A549 (cell line): ENCODE measurements around the gene PRRX2. TPM values are rescaled to one million over a fixed set of nuclear protein-coding genes. Genes with fewer than 3 reads are reported as not detected.

Source experiments
- ATAC-seq, 2 experiments: fragments of 200-7000 bp in 1 of 2; fragments of >200 bp in 1 of 2; cut with Nextera tagmentation in 1 of 2; cut with Tn5 transposase in 1 of 2; 3 replicates each; pipeline versions ENCODE4 v1.8.0 to v1.9.1; 2018 to 2020; ENCODE audit warnings: mild to moderate bottlenecking in 1 of 2, moderate library complexity in 1 of 2
- CTCF ChIA-PET: fragments of 300-600 bp; sonication (Branson Sonifier 250); formaldehyde crosslinking; extraction: SDS; loops from one replicate; lab custom pipeline; 2021; ENCODE audit warnings: antibody characterized with exemption, inconsistent platforms; lab: Yijun Ruan, JAX
- POLR2A ChIA-PET: fragments of 350-600 bp; formaldehyde crosslinking; extraction: SDS; loops from one replicate; lab custom pipeline; 2021; ENCODE audit warnings: antibody characterized with exemption, inconsistent platforms; lab: Yijun Ruan, JAX
- DNase-seq, 2 experiments: peaks; one replicate each; pipeline versions ENCODE4 v3.0.0 to v3.0.0-alpha.2; 2011 to 2016; ENCODE audit warnings: low read depth in 1 of 2, low spot score in 1 of 2
- FAIRE-seq: peaks from 2 replicates; lab custom pipeline; 2011; peaks lifted over from hg19 to GRCh38; lab: Jason Lieb, UNC
- H3K27ac ChIP-seq, 2 experiments: fragments of >200 bp; sonication (Bioruptor Twin); formaldehyde crosslinking; 3 replicates each; pipeline ENCODE4 v1.5.1; 2016 to 2017
- H3K4me1 ChIP-seq: fragments of >200 bp; sonication (Bioruptor Twin); formaldehyde crosslinking; 3 replicates; pipeline ENCODE4 v1.6.1; 2016
- H3K4me2 ChIP-seq: fragments of >200 bp; sonication (Bioruptor Twin); formaldehyde crosslinking; 3 replicates; pipeline ENCODE4 v1.6.1; 2016
- H3K4me3 ChIP-seq: fragments of >200 bp; sonication (Bioruptor Twin); formaldehyde crosslinking; 3 replicates; pipeline ENCODE4 v1.5.1; 2016
- H3K9me3 ChIP-seq: fragments of >200 bp; sonication (Bioruptor Twin); formaldehyde crosslinking; 3 replicates; pipeline ENCODE4 v1.6.1; 2016
- BHLHE40 ChIP-seq: IDR thresholded peaks from 2 replicates; pipeline ENCODE4 v1.6.1; 2012; ENCODE audit warnings: low read depth, low read length, inconsistent platforms
- CBX8 ChIP-seq: fragments of 200-600 bp; sonication (generic); IDR thresholded peaks from 2 replicates; pipeline ENCODE4 v1.6.1; 2016
- HEYL ChIP-seq: fragments of 250-450 bp; sonication (Bioruptor Pico); IDR thresholded peaks from 2 replicates; pipeline ENCODE4 v1.8.0; 2021; ENCODE audit warnings: mild to moderate bottlenecking, moderate library complexity
- KDM1A ChIP-seq: fragments of 200-600 bp; sonication (generic); IDR thresholded peaks from 2 replicates; pipeline ENCODE4 v1.6.1; 2016; ENCODE audit warnings: low read depth, mild to moderate bottlenecking
- MAFK ChIP-seq: fragments of 450-650 bp; IDR thresholded peaks from 2 replicates; pipeline ENCODE4 v1.6.1; 2014; ENCODE audit not compliant: partially characterized antibody
- PHF8 ChIP-seq: fragments of 200-600 bp; sonication (generic); IDR thresholded peaks from 2 replicates; pipeline ENCODE4 v1.6.1; 2016; ENCODE audit warnings: low read depth, mild to moderate bottlenecking, antibody characterized with exemption, moderate library complexity, borderline replicate concordance
- RAD21 ChIP-seq, 2 experiments: fragments of >200 bp in 1 of 2; sonication (Bioruptor Twin) in 1 of 2; formaldehyde crosslinking in 1 of 2; IDR thresholded peaks in 1 of 2; conservative IDR thresholded peaks in 1 of 2; 2 replicates in 1 of 2; 3 replicates in 1 of 2; pipeline ENCODE4 v1.6.1; 2012 to 2018; ENCODE audit warnings: inconsistent platforms in 1 of 2
- RCOR1 ChIP-seq: fragments of 150-350 bp; IDR thresholded peaks from 2 replicates; pipeline ENCODE4 v1.6.1; 2014; ENCODE audit warnings: antibody characterized with exemption, low read length, low read depth
- RFX5 ChIP-seq: fragments of 450-650 bp; IDR thresholded peaks from 2 replicates; pipeline ENCODE4 v1.7.1; 2014; ENCODE audit warnings: antibody characterized with exemption, mild to moderate bottlenecking, moderate library complexity
- RNF2 ChIP-seq: fragments of 200-600 bp; sonication (generic); IDR thresholded peaks from 2 replicates; pipeline ENCODE4 v1.6.1; 2016; ENCODE audit warnings: low read depth, mild to moderate bottlenecking, antibody characterized with exemption, moderate library complexity, borderline replicate concordance
- SREBF2 ChIP-seq: fragments of 450-650 bp; IDR thresholded peaks from 2 replicates; pipeline ENCODE4 v1.6.1; 2014; ENCODE audit warnings: mild to moderate bottlenecking, moderate library complexity
- TFCP2L1 ChIP-seq: fragments of 250-450 bp; sonication (Bioruptor Pico); IDR thresholded peaks from 2 replicates; pipeline ENCODE4 v1.5.0; 2021; ENCODE audit warnings: mild to moderate bottlenecking
- TP53 ChIP-seq: fragments of 250-450 bp; sonication (Bioruptor Pico); IDR thresholded peaks from 2 replicates; pipeline ENCODE4 v1.5.0; 2021; ENCODE audit warnings: mild to moderate bottlenecking, moderate library complexity
- ZNF302 ChIP-seq: fragments of 250-450 bp; sonication (Bioruptor Pico); IDR thresholded peaks from 2 replicates; pipeline ENCODE4 v1.9.0; 2021; ENCODE audit warnings: inconsistent platforms, mild to moderate bottlenecking, moderate library complexity
- WGBS: methylation state at CpG from one replicate; pipeline ENCODE4 v1.1.6; 2017; ENCODE audit errors: missing lambda C conversion rate; 5-methylcytosine and 5-hydroxymethylcytosine counted together
- polyA plus RNA-seq, 4 experiments: library from polyadenylated mRNA; depleted of rRNA in 3 of 4; stranded (reverse); fragments of >200 nt; fragmentation: RNase III in 1 of 4; extraction: RNeasy Plus Mini Kit Qiagen cat#74134 plus additional on column Dnase treatment in 1 of 4; gene quantifications; 2 replicates in 3 of 4; 3 replicates in 1 of 4; pipeline ENCODE4 v1.2.3, GENCODE V29; 2011 to 2017
- TF ChIP-seq, protein P1 (sequence below): IDR thresholded peaks from 2 replicates; pipeline ENCODE4 v1.6.1; 2012
- TF ChIP-seq, protein P2 (sequence below): fragments of 450-650 bp; IDR thresholded peaks from 2 replicates; pipeline ENCODE4 v1.6.1; 2014; ENCODE audit warnings: antibody characterized with exemption
- TF ChIP-seq, protein P3 (sequence below): fragments of >200 bp; sonication (Bioruptor Twin); formaldehyde crosslinking; IDR thresholded peaks from 3 replicates; pipeline ENCODE4 v1.6.1; 2016
- TF ChIP-seq, protein P4 (sequence below): IDR thresholded peaks from 2 replicates; pipeline ENCODE4 v1.6.1; 2012; ENCODE audit warnings: low read depth, borderline replicate concordance
- TF ChIP-seq, protein P5 (sequence below): IDR thresholded peaks from 2 replicates; pipeline ENCODE4 v1.6.1; 2012

PRRX2 gene
- polyA plus RNA-seq, 2 of the 4 experiments (the other 2 are of a cell fraction) = 0.90 to 2.7 TPM

DNA sequence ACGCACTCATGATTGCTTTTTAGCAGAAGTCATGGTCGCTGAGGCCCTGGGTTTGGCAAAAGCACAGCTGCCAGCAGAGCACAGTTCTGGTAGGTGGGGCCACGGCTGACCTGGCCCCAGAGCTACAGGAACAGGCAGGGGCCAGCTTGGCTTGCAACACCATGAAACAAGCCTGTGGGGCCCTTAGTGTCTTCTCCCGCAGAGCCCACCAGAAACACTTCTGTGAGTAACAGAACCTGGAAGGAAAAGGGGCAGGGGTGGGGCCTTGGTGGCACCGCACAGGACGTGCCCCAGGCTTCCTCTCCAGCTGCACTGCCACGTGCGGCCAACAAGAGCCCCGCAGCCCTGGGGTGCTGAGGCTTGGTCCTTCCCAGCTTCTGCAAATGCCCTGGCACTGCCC, 28.3 kb upstream of the PRRX2 start:
- DNase-seq (no peak), ATAC-seq (no peak), FAIRE-seq (no peak)
- no peaks in the 10 kb centered on the region for H3K9me3 ChIP-seq
- H3K27ac ChIP-seq = no peak overlapping the region
- POLR2A ChIA-PET = interaction anchor here (0.8 to 1.8 kb wide), 3 partner anchors 61 to 505 kb away, joined by 3 to 4 read pairs (median 4); no protein-coding TSS in a partner anchor
- CTCF ChIA-PET = interaction anchor here (3.1 to 26.2 kb wide), 5 partner anchors 9 to 503 kb away, joined by 16 to 947 read pairs (median 136); partner anchors contain the start of gene NTMT1
- no peak overlapping the region for H3K4me2 ChIP-seq
- TF ChIP-seq, protein P1, sequence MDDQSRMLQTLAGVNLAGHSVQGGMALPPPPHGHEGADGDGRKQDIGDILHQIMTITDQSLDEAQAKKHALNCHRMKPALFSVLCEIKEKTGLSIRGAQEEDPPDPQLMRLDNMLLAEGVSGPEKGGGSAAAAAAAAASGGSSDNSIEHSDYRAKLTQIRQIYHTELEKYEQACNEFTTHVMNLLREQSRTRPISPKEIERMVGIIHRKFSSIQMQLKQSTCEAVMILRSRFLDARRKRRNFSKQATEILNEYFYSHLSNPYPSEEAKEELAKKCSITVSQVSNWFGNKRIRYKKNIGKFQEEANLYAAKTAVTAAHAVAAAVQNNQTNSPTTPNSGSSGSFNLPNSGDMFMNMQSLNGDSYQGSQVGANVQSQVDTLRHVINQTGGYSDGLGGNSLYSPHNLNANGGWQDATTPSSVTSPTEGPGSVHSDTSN = 0 out of 2 replicates have a peak, but pooled peaks have one; percentile 17
- TF ChIP-seq PHF8 (no peak), CBX8 (no peak)
- peaks cover 12% of the 10 kb centered on the region for H3K4me1 ChIP-seq
- H3K4me3 ChIP-seq = no peak overlapping the region
- WGBS = 86% methylated on average over 8 of the region's 9 CpGs

DNA sequence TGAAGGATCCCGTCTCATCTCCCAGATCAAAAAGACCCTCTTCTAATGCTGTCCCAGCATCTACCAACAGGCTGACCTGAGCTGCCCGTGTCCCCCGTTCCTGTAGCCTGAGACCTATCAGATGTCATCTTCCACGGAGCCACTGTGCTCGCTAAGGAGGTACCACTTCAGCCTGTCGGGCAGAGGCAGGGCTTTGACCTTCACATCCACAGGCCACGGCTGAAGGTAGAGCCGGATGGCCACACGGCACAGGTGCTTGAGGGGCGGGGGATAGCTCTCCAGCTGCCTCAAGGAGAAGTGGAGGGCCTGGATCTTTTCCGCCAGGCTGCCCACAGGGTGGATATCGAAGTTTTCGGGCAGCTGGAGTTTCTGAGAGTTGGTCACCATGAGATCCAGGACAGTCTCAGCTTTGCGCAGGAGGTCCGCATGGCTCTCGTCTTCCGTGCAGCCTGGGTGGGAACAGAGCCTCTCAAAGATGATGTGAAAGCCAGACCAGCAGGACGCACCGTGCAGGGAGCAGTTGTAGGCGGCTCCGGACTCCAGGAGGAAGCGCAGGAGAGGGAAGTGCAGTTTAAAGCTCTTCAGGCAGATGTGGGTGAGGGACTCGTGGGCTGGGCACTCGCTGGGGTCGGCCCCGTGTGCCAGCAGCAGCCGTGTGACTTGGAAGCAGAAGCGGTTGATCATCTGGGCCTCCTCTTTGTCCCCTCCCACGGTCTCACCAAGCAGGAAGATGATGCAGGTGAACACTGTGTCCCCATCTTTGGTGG, 27.6 kb upstream of the PRRX2 start:
- ATAC-seq (no peak), FAIRE-seq (no peak)
- Histone ChIP-seq H3K4me1 (peaks cover 17% of the 10 kb centered on the region), H3K4me2 (no peak overlapping the region)
- 90% methylated on average over 26 of the region's 29 CpGs for WGBS
- TF ChIP-seq RFX5 (no peak), PHF8 (no peak), KDM1A (no peak), TP53 (no peak), BHLHE40 (no peak), ZNF302 (no peak), SREBF2 (no peak), RAD21 (conservative IDR thresholded peaks at IDR 0.05 in 1 of 2, IDR thresholded peaks at IDR 0.05 in 1 of 2) (no peak), TFCP2L1 (no peak), RCOR1 (no peak), HEYL (CRISPR knock-in tag) (no peak), RNF2 (no peak), MAFK (no peak)
- TF ChIP-seq, protein P2, sequence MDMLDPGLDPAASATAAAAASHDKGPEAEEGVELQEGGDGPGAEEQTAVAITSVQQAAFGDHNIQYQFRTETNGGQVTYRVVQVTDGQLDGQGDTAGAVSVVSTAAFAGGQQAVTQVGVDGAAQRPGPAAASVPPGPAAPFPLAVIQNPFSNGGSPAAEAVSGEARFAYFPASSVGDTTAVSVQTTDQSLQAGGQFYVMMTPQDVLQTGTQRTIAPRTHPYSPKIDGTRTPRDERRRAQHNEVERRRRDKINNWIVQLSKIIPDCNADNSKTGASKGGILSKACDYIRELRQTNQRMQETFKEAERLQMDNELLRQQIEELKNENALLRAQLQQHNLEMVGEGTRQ = no peak
- TF ChIP-seq, protein P3, sequence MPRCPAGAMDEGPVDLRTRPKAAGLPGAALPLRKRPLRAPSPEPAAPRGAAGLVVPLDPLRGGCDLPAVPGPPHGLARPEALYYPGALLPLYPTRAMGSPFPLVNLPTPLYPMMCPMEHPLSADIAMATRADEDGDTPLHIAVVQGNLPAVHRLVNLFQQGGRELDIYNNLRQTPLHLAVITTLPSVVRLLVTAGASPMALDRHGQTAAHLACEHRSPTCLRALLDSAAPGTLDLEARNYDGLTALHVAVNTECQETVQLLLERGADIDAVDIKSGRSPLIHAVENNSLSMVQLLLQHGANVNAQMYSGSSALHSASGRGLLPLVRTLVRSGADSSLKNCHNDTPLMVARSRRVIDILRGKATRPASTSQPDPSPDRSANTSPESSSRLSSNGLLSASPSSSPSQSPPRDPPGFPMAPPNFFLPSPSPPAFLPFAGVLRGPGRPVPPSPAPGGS = no peak
- TF ChIP-seq, protein P4, sequence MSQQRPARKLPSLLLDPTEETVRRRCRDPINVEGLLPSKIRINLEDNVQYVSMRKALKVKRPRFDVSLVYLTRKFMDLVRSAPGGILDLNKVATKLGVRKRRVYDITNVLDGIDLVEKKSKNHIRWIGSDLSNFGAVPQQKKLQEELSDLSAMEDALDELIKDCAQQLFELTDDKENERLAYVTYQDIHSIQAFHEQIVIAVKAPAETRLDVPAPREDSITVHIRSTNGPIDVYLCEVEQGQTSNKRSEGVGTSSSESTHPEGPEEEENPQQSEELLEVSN = no peak
- TF ChIP-seq, protein P5, sequence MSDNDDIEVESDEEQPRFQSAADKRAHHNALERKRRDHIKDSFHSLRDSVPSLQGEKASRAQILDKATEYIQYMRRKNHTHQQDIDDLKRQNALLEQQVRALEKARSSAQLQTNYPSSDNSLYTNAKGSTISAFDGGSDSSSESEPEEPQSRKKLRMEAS = no peak
- TF ChIP-seq, all 56 proteins: peak for 0
- H3K4me3 ChIP-seq = no peak overlapping the region
- no peak overlapping the region for H3K27ac ChIP-seq
- DNase-seq = no peak
- no peaks in the 10 kb centered on the region for H3K9me3 ChIP-seq
- POLR2A ChIA-PET = interaction anchor here (0.8 to 1.8 kb wide), 3 partner anchors 11 to 506 kb away, joined by 3 to 4 read pairs (median 3); no protein-coding TSS in a partner anchor
- CTCF ChIA-PET = interaction anchor here (3.1 to 26.2 kb wide), 5 partner anchors 10 to 504 kb away, joined by 16 to 947 read pairs (median 136); partner anchors contain the start of gene NTMT1
